Measurements from ENCODE around the gene CCDC88B.
A peak's percentile ranks its signal among the peaks of the same experiment; 100 is the strongest.
"Not testable (repeated sequence)": the region's sequence is repeated elsewhere in the genome, so short reads cannot be mapped to it uniquely, and the experiment has no call there.

CCDC88B gene

GRCh38 chr11:64321026-64321425, 19.0 kb upstream of the CCDC88B start:
- DNase-seq (ENCODE audit: low spot score), result no peak

DNA sequence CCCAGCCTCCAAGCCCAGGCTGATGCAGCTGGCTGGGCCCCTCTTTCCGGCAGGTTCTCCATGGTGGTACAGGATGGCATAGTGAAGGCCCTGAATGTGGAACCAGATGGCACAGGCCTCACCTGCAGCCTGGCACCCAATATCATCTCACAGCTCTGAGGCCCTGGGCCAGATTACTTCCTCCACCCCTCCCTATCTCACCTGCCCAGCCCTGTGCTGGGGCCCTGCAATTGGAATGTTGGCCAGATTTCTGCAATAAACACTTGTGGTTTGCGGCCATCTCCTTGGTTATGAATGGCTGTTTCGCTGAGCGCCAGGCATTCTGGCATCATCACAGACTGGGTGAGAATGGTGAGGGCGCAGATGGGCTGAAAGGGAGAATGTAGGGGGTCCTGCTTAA, 18.5 kb upstream of the CCDC88B start:
- DNase-seq (ENCODE audit: low spot score), result no peak

DNA sequence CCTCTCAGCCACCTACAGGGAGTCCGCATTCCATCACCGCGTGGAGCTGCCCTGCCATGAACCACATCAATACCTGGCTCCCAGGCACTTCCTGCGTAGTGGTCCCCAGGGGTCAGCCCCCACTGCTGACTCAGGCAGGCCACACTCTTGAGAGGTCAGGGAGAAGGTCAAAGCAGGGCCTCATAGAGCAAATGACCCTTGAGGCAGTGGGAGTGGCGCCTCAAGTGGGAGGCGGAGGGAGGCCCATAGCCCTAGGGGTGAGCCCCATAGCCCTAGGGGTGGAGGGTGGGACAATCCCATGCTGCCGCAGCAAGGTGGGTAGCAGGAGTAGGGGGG, 17.1 kb upstream of the CCDC88B start:
- DNase-seq (ENCODE audit: low spot score), result no peak

DNA sequence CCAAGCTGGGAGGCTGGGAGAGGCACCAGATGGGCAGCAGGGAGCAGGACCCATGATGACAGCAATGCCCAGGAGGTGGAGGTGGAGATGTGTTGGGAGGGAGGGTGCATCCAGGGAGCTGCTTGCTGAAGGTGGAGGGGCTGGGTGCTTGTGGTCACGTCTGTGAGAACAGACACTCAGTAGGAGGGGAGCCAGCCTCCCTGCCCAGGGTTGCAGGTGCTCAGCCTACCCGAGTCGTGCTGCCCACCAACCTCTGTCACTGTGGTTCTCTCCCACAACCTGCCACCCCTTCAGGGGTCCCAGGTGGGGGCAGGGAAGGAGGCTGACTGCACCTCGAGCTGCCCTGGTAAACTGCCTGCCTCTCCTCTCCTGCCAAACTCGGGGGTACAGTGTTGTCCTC, 16.6 kb upstream of the CCDC88B start:
- no peak for DNase-seq (ENCODE audit: low spot score)

DNA sequence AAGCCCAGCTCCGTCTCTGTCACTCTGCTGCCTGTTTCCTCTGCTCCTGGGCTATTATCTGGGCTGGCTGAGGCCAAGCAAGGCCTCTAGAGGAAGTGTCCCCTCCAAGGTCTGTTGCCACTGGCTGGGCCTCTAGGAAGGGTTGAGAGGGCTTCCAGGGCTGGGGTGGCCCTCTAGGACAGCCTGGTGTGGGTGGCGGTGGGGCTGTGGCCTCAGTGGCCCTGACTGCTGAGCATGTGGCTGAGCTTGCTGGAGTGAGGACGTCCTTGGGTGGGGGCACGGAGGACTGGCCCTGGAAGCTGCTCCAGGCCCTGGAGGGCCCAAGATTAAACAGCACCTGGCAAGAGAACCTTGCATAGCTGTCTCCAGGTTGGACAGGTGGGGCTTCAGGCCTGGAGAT, 16.0 kb upstream of the CCDC88B start:
- DNase-seq (ENCODE audit: low spot score), result not testable (repeated sequence)

- no peak for DNase-seq (ENCODE audit: low spot score)
Observed at GRCh38 chr11:64324692-64325469, 15.1 kb upstream of the CCDC88B start.

- no peak for DNase-seq (ENCODE audit: low spot score)
Observed at GRCh38 chr11:64327375-64327774, 12.6 kb upstream of the CCDC88B start.

GRCh38 chr11:64327993-64328392, 12.0 kb upstream of the CCDC88B start:
- DNase-seq (ENCODE audit: low spot score), result no peak

GRCh38 chr11:64330888-64331287, 9.1 kb upstream of the CCDC88B start:
- no peak for DNase-seq (ENCODE audit: low spot score)

DNA sequence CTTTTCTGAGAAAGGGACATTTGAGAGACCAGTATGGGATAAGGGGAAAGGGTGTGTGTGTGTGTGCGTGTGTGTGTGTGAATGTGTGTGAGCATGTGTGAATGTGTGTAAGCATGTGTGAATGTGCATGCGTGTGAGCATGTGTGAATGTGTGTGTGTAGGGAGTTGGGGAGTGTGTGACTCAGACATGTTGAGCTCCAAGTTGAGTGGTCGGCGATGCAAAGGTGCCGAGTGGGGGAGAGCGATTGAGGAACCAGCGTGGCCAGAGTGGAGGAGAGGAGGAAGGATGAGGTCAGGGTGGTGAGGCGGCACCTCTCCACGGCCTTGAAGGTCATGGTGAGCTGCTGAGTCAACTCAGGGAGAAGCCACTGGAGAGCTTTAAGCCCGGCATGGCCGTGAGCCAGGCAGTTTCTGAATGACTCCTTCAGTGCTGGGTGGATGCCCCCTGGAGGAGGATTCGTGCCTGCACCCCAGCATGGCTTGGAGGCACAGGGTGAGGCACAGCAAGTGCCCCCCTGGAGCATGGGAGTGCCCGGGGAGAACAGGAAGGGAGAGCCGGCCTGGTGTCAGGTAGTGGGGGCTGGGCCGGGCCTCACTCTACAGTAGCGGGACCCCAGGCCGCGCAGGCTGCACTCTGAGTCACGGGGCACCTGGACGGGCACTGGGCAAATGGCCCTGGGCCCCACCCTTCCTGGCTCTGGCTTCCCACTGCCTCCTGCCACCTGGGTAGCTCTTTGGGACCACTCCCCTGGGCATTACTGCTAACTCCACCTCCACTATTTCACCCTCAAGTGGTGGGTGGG, 8.2 kb upstream of the CCDC88B start:
- no peak for DNase-seq (ENCODE audit: low spot score)

DNA sequence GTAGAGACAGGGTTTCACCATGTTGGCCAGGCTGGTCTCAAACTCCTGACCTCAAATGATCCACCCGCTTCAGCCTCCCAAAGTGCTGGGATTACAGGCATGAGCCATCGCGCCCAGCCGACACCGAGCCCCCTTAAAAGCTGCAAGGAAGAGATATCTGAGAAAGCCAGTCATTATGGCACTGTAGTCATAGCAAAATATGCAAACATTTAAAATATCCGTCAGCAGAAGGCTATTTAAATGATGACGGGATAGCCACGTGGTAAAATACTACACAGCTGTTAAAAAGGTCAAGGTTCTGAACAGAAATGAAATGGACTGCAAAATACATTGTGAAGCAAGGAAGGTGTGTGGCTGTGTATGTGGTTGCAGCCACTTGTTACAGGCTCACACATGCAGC, 6.4 kb upstream of the CCDC88B start:
- DNase-seq (ENCODE audit: low spot score), result no peak

DNA sequence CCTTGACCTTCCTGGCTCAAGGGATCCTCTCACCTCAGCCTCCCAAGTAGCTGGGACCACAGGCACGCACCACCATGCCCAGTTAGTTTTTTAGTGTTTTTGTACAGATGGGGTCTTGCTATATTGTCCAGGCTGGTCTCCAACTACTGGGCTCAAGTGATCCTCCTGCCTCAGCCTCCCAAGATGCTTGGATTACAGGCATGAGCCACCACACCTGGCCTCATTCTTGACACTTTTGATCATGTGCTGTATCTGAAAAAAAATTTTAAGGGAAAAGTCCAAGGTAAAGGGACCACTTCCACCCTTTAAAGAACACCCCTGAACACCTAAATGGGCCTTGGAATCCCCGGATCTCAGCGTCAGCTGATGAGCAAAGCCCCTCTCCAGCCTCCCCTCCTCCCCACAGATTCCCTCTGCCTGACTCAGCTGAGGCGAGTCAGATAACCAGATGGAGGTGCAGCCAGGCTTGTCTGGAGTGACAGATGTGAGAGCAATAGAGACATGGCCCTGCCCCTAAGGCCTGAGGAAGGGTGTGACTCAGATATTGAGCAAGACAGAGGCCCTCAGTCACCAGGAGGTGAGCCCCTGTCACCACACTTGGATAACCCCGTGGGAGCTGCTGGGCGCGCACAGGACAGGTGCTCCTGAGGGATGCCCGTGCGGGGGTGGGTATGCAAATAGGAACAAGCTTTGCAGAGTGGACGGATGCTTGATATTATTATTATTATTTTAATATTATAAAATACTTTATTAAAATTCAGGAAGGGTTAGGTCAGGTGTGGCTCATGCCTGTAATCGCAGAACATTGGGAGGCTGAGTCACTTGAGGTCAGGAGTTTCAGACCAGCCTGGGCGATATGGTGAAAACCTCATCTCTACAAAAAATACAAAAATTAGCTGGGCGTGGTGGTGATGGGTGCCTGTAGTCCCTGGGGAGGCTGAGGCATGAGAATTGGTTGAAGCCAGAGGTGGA, 5.0 kb upstream of the CCDC88B start:
- peak; percentile 76 for DNase-seq (ENCODE audit: low spot score)

- DNase-seq (ENCODE audit: low spot score), result no peak
Observed at GRCh38 chr11:64337538-64338249, 2.3 kb upstream of the CCDC88B start.

GRCh38 chr11:64338716-64339115, 1.3 kb upstream of the CCDC88B start:
- no peak for DNase-seq (ENCODE audit: low spot score)

DNA sequence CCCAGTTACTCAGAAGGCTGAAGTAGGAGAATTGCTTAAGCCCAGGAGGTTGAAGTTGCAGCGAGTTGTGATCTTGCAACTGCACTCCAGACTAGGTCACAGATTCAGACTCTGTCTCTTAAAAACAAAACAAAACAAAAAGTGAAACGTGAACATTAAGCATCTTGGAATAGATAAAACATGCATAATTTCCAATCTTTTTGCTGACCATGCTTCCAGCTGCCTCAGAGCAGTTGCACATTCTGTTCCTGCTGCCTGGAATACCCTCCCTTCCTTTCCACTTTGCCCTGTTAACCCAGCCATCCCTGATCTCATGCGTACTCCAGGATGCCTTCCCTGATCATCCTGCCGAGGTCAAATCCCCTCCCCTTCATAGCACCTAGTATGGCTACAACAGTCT, 718 bp upstream of the CCDC88B start:
- DNase-seq (ENCODE audit: low spot score), result no peak

GRCh38 chr11:64340671-64341335, 799 bp downstream of the CCDC88B start:
- no peak for DNase-seq (ENCODE audit: low spot score)

DNA sequence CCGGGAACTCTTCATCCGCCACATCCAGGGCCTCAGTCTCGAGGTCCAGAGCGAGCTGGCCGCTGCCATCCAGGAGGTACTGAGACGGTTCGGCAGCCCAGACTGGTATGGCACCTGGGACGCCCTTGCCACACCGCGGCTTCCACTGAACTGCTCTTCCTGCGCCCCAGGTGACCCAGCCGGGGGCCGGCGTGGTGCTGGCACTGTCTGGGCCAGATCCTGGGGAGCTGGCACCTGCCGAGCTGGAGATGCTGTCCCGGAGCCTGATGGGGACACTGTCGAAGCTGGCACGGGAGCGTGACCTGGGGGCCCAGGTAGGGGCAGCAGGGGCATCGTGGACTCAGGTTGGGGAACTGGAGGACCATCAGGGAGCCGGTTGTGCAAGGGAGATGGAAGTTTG, 1.4 kb downstream of the CCDC88B start:
- no peak for DNase-seq (ENCODE audit: low spot score)

- DNase-seq (ENCODE audit: low spot score), result peak; percentile 84
Observed at GRCh38 chr11:64341851-64342791, 2.1 kb downstream of the CCDC88B start.

DNA sequence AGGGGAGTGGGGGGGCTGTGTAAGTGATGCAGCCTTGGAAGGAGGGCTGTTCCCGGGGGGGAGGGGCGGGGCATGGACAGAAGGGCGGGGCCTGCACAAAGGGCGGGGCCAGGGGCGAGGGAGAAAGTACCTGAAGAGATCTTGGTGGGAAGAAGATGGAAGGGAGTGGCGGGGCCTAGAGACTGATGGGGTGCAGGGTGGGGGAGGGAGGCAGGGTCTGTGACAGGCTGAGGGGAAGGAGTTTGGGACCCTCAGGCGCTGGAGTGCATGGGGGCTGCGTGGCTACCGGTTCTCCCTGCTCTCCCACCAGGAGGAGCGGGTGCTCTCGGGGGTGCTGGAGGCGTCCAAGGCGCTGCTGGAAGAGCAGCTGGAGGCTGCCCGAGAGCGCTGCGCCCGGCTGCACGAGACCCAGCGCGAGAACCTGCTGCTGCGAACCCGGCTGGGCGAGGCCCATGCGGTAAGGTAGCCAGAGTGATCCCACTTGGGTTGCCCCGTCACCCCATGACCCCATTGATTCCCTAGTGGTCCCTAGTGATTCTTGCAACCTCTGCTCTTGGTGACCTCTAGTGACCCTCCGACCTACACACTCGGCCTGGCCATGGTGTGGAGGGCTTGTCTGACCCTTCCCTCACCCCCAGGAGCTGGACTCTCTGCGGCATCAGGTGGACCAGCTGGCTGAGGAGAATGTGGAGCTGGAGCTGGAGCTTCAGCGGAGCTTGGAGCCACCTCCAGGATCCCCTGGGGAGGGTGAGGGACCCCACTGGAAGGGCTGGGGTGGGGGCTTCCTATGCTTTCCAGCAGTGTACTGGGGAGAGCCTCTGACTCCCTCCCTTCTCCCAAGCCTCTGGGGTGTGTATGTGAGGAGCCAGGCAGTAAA, 3.1 kb downstream of the CCDC88B start:
- no peak for DNase-seq (ENCODE audit: low spot score)
